Stimulated activated CD4-positive, alpha-beta T cell treated with anti-CD3 and anti-CD28 coated beads, TNF-alpha, amount 100 ng/mL, for 4 hours (primary cell): ENCODE results near the gene ZDHHC9.

Source experiments
- DNase-seq, 3 experiments: peaks; one replicate each; pipeline ENCODE4 v3.0.0-alpha.2; 2020; ENCODE audit warnings: low read depth in 3 of 3

Gene ZDHHC9

DNA sequence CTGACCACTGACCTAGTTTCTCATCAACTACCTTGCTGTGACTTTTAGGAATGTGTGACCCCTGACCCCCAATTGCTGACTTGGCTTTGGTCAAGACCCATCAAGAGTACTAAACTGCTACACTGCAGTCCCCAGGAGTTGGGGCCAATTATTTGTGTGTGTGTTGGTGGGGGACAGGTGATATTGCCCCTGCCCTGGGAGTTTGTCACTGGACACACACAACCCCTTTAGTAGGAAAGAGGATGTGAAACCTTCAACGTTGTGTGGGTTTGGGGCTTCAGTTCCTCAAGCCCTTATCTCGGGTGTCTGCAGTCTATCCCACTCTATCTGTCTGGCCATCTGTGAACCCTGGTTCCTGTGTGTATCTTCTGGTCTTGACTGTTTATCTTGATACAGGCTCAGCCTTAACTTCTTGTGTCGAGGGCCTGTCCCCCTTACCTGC is 57.5 kb downstream of the ZDHHC9 start:
- DNase-seq, result no peak

DNA sequence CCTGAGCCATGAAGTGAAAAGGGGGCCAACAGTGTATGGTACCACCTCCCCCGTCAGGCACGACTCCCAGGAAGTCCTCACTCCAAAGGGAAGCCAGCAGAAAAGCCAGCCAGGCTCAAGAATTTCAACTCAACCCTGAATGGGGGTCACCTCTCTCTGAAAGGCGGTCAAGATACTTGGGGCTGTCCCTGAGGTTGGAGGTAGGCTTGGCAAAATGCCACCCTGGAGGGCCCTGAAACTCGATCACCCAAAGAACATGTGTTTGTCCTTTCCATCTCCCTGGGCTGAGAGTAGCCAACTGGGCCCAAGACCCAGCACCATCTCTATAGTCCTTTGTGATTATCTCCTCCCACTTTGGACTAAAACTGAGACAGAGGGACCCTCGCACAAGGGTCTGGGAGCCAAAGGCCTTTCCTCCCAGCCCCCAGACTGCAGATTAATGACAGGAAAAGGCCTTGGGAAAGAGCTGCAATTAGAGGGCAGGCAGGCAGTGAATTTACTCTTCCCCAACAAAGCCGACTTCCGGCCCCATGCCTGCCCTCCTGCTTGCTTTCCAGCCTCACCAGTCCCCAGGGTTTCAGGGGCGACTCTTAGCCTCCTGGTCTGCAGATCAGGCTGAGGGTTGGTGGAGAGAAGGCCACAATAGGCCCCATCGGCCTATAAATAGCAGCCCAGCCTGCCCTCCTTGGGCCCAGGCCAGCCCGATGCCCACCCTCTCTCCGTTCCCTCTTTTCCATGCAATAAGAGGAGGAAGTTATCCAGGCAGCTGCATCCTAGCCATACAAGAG is 58.3 kb downstream of the ZDHHC9 start:
- DNase-seq, result no peak

DNA sequence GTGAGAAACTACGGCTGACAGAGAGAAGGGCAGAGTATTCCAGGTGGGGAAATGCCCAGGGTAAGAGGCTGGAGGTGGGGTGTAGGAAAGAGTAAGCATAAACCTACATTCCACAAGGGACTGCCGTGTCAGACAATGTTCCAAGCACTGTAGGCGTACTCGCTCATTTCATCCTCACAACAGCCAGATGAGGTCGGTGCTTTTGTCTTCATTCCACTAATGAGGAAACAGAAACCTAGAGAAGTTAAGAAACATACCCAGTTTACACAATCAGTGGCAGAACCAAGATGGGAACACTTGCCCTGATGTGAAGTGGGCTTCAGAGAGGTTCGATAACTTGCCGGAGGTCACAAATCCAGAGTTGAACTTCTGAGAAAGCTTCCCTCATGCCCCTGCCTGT is 59.3 kb downstream of the ZDHHC9 start:
- DNase-seq, result no peak

DNA sequence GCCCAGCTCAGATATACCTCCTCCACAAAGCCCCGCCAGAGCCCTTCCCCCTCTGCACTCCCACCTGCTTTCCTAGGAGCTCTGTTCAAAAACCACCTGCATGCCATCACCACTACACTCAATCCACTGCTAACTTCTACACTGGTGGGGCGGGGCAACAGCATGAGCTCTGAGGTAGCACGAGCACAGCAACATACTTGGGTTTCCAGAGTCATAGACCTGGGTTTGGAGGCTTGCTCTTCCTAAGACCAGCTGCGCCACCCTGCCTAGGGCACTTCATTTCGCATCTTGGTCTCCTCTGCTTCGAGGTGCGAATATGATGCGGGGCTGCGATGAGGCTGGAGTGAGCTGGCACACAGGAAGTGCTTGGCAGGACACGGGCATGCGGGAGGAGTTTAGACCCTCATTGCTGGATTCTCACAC is 60.4 kb downstream of the ZDHHC9 start:
- no peak for DNase-seq

- DNase-seq, result no peak
Observed at GRCh38 chrX:129782706-129783105, 61.0 kb downstream of the ZDHHC9 start.

GRCh38 chrX:129781680-129782495 is 61.8 kb downstream of the ZDHHC9 start:
- DNase-seq, result no peak

DNA sequence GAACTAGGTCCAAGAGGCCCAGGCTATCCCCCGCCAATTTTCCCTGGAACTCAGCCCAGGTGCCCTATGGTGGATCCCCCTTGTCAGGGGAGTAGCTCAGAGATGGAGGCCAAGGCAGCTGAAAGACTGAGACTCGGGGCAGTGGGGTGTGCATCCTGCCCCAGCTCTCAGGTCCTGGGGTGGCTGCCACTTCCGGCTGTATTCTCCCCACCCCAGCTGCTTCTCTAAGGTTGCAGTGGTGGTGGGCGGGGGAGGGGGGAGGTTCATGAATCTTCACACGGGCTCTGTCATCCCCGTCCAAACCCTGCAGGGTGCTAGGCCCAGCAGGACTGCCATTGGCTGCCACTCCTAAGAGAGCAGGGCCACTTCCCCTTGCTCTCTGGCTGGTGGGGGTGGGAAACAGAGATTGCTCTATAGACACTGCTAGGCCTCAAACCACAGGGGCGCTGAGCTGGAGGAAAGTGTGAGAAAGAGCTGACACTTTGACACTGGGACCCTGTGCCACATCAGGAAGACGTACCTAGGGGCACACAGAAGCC is 62.5 kb downstream of the ZDHHC9 start:
- DNase-seq, result peak in 2 of 3 experiments; percentile 60

GRCh38 chrX:129780441-129781105 is 63.1 kb downstream of the ZDHHC9 start:
- DNase-seq, result no peak

DNA sequence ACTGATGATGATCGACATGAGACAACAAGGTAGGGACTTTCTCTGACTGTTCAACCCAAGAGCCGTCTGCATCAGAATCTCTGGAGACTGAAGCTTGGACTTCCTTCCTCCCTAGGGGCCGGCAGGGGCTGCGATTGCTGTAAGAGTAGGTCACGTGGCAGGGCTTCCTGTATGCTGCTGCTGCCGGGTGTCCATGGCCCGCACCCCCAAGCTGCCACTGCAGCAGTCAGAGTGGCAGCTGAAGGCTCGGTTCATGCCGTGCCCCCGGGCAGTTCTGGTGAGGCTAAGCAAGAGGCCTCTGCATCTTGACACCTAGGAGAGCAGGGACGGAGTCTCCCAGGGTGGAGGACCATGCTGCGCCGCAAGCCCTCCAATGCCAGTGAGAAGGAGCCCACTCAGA is 63.9 kb downstream of the ZDHHC9 start, which contains the start of gene SASH3:
SASH3 (plus strand) TSS at position 203 of the 400 bp plus-strand sequence; CDS start at position 352, 149 bp downstream.
- no peak for DNase-seq

DNA sequence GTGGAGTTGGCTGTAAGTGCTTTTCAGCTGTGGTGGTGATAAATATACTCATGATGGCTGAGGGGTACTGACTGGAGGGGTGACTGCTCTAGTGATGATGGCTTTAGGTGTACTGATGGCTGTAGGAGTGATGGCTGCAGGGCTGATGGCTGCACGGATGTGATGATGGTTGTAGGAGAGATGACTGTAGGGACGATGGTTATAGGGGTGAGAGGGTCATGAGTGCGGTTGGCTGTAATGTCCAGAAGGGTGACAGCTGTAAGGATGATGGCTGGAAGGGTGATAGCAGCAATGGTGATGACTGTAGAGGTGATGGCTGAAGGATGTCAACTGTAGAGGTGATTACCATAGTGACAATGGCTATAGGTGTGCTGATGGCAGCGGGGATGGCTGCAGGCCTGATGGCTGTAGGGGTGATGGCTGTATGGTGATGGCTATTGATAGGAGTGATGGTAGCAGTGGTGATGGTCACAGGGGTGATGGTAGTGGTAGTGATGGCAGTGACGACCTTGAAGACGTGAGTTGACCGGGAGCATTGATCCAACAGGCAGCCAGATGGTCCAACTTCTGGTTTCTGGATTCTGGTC is 64.5 kb downstream of the ZDHHC9 start:
- no peak for DNase-seq

DNA sequence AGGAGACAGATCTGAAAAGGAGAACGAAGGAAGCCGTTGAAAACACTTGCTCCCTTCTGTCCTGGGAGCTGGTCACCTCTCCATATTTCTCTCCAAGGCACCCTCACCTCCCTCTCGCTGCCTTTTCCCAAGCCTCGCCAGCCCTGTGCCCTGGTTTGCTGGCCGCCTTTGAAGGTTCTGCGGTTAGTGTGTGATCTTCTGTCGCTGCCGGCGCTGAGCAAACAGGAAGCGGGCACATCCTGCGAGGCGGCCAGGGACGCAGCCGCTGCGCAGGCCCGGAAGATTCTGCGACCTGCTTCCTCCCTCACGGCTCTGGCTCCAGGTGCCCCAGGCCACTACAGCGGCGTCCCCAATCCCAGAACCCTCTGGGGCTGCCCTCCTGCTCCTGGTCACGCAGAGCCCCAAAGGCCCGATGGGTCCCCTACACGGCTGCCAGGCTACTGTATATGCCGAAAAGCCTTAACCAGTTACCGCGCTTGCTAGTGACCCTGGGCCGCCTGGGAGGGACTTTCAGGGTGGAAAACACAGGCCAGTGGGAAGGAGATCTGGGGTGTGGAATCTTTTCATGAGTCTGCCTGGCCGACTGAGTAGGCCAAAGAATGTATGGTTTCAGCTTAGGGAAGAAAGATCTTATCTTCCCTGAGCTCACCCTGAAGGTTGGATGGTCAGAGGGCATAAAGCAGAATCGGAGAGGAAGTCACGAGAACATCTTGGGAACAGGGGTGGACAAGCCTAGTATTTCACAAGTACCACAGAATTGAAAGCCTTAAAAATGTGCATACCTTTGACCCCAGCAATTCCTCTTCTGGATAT is 66.3 kb downstream of the ZDHHC9 start:
- no peak for DNase-seq

DNA sequence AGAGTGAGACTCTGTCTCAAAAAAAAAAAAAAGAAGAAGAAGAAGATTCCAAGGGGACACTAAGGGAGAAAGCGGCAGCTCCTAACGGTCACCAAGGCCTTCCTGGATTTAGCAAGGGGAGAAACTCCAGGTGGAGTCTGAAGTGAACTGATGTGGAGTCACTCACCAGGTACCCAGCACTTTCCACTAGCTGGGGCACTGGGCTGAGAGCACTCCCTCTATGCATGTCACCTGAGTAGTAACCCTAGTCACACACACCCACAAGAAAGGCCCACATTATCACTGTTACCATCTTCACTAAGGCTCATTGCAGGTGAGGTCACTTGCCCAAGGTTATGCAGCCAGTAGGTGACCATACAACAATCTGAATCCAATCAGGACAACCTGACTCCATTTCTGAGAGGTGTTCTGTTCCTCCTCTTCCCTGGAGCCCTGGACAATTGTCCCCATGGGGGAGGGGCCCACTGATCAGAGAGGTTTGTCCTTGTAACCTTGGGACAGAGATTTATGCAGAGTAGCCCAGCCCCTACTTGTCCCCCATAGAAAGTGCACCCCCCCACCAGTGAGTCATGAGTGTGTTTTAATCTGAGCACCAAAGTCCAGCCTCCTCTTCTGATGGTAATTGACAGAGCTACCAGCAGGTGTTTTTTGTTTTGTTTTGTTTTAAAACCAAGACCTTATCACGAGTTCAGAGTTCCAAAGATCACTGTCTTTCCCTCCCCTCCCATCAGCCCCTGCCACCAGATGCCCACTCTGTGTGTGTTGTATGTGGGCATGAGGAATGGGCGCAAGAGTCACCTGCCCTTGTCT is 69.8 kb downstream of the ZDHHC9 start:
- DNase-seq, result no peak

DNA sequence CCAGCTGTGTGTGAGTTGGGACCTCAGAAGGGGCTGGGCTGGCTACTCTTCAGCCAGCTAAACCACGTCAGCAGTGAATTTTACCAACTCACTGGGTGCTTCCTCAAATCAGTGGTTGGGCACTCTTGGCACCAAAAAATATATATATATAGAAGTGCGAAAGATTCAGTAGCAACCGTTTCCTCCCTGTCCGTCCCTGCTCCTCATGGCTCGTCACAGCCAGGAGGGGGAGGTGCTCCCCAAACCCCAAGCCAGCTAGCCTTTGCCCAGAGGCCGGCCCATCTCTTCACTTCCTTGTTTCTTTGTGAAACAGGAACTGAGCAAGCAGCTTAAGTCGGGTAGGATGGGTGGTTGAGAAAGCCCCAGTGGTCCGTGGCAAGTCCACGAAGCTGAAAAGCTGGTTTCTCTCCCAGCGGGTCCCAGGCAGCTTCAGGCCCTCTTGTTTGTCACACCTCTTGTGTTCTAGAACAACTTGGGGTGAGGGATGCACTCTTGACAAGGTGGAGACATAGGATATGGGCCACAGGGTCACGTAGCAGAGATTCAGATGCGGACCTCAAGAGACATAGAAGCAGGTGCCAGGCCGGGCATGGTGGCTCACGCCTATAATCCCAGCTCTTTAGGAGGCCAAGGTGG is 70.8 kb downstream of the ZDHHC9 start:
- no peak for DNase-seq

GRCh38 chrX:129771266-129771995 is 72.3 kb downstream of the ZDHHC9 start:
- no peak for DNase-seq

GRCh38 chrX:129769467-129770154 is 74.1 kb downstream of the ZDHHC9 start:
- DNase-seq, result peak in 2 of 3 experiments; percentile 48 to 56

- DNase-seq, result no peak
Observed at GRCh38 chrX:129768586-129769466, 74.9 kb downstream of the ZDHHC9 start.

GRCh38 chrX:129768186-129768585 is 75.5 kb downstream of the ZDHHC9 start:
- no peak for DNase-seq
